NCI-H524 (cell line): Measurements from ENCODE around the gene BMP10.
A peak's percentile ranks its signal among the peaks of the same experiment; 100 is the strongest.
"Not testable (repeated sequence)": the region's sequence is repeated elsewhere in the genome, so short reads cannot be mapped to it uniquely, and the experiment has no call there.

ENCODE experiments used
- DNase-seq, 2 experiments: peaks; one replicate each; lab custom pipeline; 2025; lab: John Stamatoyannopoulos, UW

Gene BMP10

GRCh38 chr2:68895981-68896380, 24.8 kb upstream of the BMP10 start:
- DNase-seq = not testable (repeated sequence)

GRCh38 chr2:68889500-68889899, 18.3 kb upstream of the BMP10 start:
- DNase-seq = no peak

- DNase-seq = peak in 1 of 2 experiments; percentile 4
Observed at GRCh38 chr2:68889021-68889420, 17.8 kb upstream of the BMP10 start.

- no peak for DNase-seq
Observed at GRCh38 chr2:68888038-68888704, 17.0 kb upstream of the BMP10 start.

GRCh38 chr2:68885811-68886075, 14.5 kb upstream of the BMP10 start:
- no peak for DNase-seq

- DNase-seq = no peak
Observed at GRCh38 chr2:68885074-68885810, 14.0 kb upstream of the BMP10 start.

- DNase-seq = no peak
Observed at GRCh38 chr2:68880213-68880612, 9.0 kb upstream of the BMP10 start.

GRCh38 chr2:68879296-68879695, 8.1 kb upstream of the BMP10 start:
- DNase-seq = no peak

- DNase-seq = no peak
Observed at GRCh38 chr2:68878753-68879152, 7.6 kb upstream of the BMP10 start.

GRCh38 chr2:68878071-68878711, 7.0 kb upstream of the BMP10 start:
- no peak for DNase-seq

GRCh38 chr2:68877079-68877772, 6.0 kb upstream of the BMP10 start:
- peak in 1 of 2 experiments; percentile 0 for DNase-seq

GRCh38 chr2:68870215-68870614, 982 bp downstream of the BMP10 start:
- DNase-seq = no peak

- DNase-seq = no peak
Observed at GRCh38 chr2:68865108-68865507, 6.1 kb downstream of the BMP10 start.

GRCh38 chr2:68863996-68864395, 7.2 kb downstream of the BMP10 start:
- no peak for DNase-seq

- no peak for DNase-seq
Observed at GRCh38 chr2:68862889-68863288, 8.3 kb downstream of the BMP10 start.

- no peak for DNase-seq
Observed at GRCh38 chr2:68861330-68861729, 9.9 kb downstream of the BMP10 start.

GRCh38 chr2:68860111-68860510, 11.1 kb downstream of the BMP10 start:
- DNase-seq = no peak

- no peak for DNase-seq
Observed at GRCh38 chr2:68857855-68858456, 13.2 kb downstream of the BMP10 start.

GRCh38 chr2:68857202-68857845, 13.9 kb downstream of the BMP10 start:
- DNase-seq = no peak

GRCh38 chr2:68855550-68855949, 15.6 kb downstream of the BMP10 start:
- no peak for DNase-seq

- no peak for DNase-seq
Observed at GRCh38 chr2:68854476-68854875, 16.7 kb downstream of the BMP10 start.

- DNase-seq = no peak
Observed at GRCh38 chr2:68853915-68854314, 17.3 kb downstream of the BMP10 start.
